K562 (cell line): ENCODE results near the gene POLR1B. TPM values are rescaled to one million over a fixed set of nuclear protein-coding genes. Genes with fewer than 3 reads are reported as not detected.

Experiments used
- CBX5 ChIP-seq: IDR thresholded peaks from 2 replicates; pipeline ENCODE4 v1.6.1; 2014; ENCODE audit warnings: low read depth, borderline replicate concordance
- CC2D1A ChIP-seq: fragments of 450-650 bp; IDR thresholded peaks from 2 replicates; pipeline ENCODE4 v1.6.1; 2017; ENCODE audit warnings: mild to moderate bottlenecking
- CHD1 ChIP-seq: fragments of 200-600 bp; sonication (generic); IDR thresholded peaks from one replicate; pipeline ENCODE4 v1.6.1; 2012; ENCODE audit warnings: mild to moderate bottlenecking, moderate library complexity, low read length, inconsistent platforms
- CSDE1 ChIP-seq, 2 experiments: fragments of 450-650 bp; IDR thresholded peaks; 2 replicates each; pipeline ENCODE4 v1.6.1; 2016; ENCODE audit warnings: mild to moderate bottlenecking in 1 of 2
- EP400 ChIP-seq: fragments of 450-650 bp; IDR thresholded peaks from 2 replicates; pipeline ENCODE4 v1.6.1; 2017; ENCODE audit warnings: antibody characterized with exemption, mild to moderate bottlenecking, moderate library complexity
- NCOA2 ChIP-seq, 2 experiments: fragments of 450-650 bp; IDR thresholded peaks; 2 replicates each; pipeline ENCODE4 v1.6.1; 2018; ENCODE audit warnings: mild to moderate bottlenecking in 2 of 2, moderate library complexity in 1 of 2; ENCODE audit not compliant: partially characterized antibody in 2 of 2
- POLR2H ChIP-seq: IDR thresholded peaks from 2 replicates; pipeline ENCODE4 v1.6.1; 2016; ENCODE audit warnings: missing genetic modification characterization, low read depth, mild to moderate bottlenecking, control low read depth, missing compliant biosample characterization, moderate library complexity
- RBM15 ChIP-seq: fragments of 200-400 bp; formaldehyde crosslinking; IDR thresholded peaks from 2 replicates; pipeline ENCODE4 v1.6.1; 2018; ENCODE audit warnings: mild to moderate bottlenecking, low read length, moderate library complexity; ENCODE audit not compliant: insufficient read depth
- SETDB1 ChIP-seq: IDR thresholded peaks from one replicate; pipeline ENCODE4 v1.6.1; 2012; ENCODE audit warnings: low read length, control low read depth, inconsistent platforms
- ZNF354B ChIP-seq: fragments of 250-450 bp; sonication (Bioruptor Pico); IDR thresholded peaks from 2 replicates; pipeline ENCODE4 v1.4.0; 2020
- polyA plus RNA-seq, 8 experiments: library from polyadenylated mRNA; depleted of rRNA in 4 of 8; stranded (reverse) in 5 of 8; unstranded in 3 of 8; fragments of >200 nt; fragmentation: Nextera tagmentation in 2 of 8; fragmentation: Illumina TruSeq in 1 of 8; extraction: Ambion mirVana in 2 of 8; extraction: Trizol in 1 of 8; gene quantifications; 2 replicates each; pipeline versions ENCODE4 v1.2.1 to v1.2.3, GENCODE V29; 2011 to 2014; ENCODE audit warnings: inconsistent platforms in 1 of 8, missing spikeins in 1 of 8
- total RNA-seq, 7 experiments: library from RNA; depleted of rRNA in 6 of 7; stranded (reverse); fragments of >200 nt in 6 of 7; fragmentation: Illumina TruSeq in 2 of 7; extraction: Trizol in 2 of 7; gene quantifications; 2 replicates each; pipeline versions ENCODE4 v1.2.1 to v1.2.3, GENCODE V29; 2011 to 2021; ENCODE audit warnings: low replicate concordance in 1 of 7
- TF ChIP-seq, protein P1 (sequence below): sonication (generic); formaldehyde crosslinking; IDR thresholded peaks from 2 replicates; pipeline ENCODE4 v1.8.1; 2023; ENCODE audit warnings: missing genetic modification reagents, mild to moderate bottlenecking, borderline replicate concordance
- TF ChIP-seq, protein P2 (sequence below), 2 experiments: fragments of 450-650 bp; IDR thresholded peaks; 2 replicates each; pipeline ENCODE4 v1.6.1; 2018; ENCODE audit warnings: mild to moderate bottlenecking in 2 of 2, low read depth in 1 of 2; ENCODE audit not compliant: partially characterized antibody in 2 of 2
- TF ChIP-seq, protein P3 (sequence below): sonication (generic); formaldehyde crosslinking; IDR thresholded peaks from 2 replicates; pipeline ENCODE4 v1.8.0; 2023; ENCODE audit warnings: mild to moderate bottlenecking, missing genetic modification reagents

Gene POLR1B
- total and polyA plus RNA-seq, 9 of the 15 experiments (the other 6 are each of a cell fraction or from before 2014, with no cell fraction given), result 19.8 to 55.1 (median 40.2) TPM

DNA sequence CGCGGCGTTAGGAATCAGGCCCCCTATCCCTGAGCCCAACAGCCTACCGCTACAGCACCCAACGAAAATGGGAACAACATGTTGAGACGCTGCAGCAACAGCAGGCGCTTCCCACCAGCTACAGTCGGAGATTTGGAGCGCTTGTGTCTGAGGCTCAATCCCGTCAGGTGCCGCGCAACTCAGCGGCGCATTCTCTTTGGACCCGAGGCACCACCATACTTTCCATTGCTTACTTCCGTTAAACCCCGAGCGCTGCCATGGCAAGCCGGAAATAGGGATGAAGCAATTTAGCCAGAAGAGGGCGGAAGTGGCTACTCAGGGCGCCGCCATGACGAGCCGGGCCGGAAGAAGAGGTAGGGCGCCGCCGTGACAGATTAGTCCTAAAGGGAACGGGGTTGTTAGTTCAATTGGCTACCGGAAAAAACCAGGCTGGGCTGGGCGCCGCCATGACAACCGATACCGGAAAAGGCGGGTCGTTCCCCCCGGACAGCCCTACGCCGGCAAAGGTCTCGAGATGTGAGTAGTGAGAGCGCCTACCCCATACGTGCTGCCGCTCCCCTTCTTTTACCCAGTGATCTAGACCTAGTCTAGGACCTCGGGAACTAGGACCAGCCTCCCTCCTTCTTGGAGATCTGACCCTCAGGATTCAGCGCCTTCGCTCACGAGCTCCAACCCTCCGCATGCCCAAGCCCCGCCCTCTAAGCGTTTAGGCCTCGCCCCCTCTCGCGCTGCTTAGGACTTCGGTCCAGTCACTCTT, 42.0 kb downstream of the POLR1B start, which contains the start of gene CHCHD5 (continued):
- TF ChIP-seq, protein P1, sequence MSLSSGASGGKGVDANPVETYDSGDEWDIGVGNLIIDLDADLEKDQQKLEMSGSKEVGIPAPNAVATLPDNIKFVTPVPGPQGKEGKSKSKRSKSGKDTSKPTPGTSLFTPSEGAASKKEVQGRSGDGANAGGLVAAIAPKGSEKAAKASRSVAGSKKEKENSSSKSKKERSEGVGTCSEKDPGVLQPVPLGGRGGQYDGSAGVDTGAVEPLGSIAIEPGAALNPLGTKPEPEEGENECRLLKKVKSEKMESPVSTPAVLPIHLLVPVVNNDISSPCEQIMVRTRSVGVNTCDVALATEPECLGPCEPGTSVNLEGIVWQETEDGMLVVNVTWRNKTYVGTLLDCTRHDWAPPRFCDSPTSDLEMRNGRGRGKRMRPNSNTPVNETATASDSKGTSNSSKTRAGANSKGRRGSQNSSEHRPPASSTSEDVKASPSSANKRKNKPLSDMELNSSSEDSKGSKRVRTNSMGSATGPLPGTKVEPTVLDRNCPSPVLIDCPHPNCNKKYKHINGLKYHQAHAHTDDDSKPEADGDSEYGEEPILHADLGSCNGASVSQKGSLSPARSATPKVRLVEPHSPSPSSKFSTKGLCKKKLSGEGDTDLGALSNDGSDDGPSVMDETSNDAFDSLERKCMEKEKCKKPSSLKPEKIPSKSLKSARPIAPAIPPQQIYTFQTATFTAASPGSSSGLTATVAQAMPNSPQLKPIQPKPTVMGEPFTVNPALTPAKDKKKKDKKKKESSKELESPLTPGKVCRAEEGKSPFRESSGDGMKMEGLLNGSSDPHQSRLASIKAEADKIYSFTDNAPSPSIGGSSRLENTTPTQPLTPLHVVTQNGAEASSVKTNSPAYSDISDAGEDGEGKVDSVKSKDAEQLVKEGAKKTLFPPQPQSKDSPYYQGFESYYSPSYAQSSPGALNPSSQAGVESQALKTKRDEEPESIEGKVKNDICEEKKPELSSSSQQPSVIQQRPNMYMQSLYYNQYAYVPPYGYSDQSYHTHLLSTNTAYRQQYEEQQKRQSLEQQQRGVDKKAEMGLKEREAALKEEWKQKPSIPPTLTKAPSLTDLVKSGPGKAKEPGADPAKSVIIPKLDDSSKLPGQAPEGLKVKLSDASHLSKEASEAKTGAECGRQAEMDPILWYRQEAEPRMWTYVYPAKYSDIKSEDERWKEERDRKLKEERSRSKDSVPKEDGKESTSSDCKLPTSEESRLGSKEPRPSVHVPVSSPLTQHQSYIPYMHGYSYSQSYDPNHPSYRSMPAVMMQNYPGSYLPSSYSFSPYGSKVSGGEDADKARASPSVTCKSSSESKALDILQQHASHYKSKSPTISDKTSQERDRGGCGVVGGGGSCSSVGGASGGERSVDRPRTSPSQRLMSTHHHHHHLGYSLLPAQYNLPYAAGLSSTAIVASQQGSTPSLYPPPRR (CRISPR knock-in tag), result no peak
- no peak for TF ChIP-seq RBM15
- TF ChIP-seq CSDE1 (IDR thresholded peaks at IDR 0.05), result peak in 1 of 2 experiments; percentile 72; a peak in 2 of 4 replicates
- no peak for TF ChIP-seq CC2D1A
- TF ChIP-seq, protein P2, sequence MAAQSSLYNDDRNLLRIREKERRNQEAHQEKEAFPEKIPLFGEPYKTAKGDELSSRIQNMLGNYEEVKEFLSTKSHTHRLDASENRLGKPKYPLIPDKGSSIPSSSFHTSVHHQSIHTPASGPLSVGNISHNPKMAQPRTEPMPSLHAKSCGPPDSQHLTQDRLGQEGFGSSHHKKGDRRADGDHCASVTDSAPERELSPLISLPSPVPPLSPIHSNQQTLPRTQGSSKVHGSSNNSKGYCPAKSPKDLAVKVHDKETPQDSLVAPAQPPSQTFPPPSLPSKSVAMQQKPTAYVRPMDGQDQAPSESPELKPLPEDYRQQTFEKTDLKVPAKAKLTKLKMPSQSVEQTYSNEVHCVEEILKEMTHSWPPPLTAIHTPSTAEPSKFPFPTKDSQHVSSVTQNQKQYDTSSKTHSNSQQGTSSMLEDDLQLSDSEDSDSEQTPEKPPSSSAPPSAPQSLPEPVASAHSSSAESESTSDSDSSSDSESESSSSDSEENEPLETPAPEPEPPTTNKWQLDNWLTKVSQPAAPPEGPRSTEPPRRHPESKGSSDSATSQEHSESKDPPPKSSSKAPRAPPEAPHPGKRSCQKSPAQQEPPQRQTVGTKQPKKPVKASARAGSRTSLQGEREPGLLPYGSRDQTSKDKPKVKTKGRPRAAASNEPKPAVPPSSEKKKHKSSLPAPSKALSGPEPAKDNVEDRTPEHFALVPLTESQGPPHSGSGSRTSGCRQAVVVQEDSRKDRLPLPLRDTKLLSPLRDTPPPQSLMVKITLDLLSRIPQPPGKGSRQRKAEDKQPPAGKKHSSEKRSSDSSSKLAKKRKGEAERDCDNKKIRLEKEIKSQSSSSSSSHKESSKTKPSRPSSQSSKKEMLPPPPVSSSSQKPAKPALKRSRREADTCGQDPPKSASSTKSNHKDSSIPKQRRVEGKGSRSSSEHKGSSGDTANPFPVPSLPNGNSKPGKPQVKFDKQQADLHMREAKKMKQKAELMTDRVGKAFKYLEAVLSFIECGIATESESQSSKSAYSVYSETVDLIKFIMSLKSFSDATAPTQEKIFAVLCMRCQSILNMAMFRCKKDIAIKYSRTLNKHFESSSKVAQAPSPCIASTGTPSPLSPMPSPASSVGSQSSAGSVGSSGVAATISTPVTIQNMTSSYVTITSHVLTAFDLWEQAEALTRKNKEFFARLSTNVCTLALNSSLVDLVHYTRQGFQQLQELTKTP (IDR thresholded peaks at IDR 0.05; ENCODE audit: low read depth in 1 of 2, partially characterized antibody in 2 of 2), result peak in 1 of 2 experiments; percentile 12
- TF ChIP-seq POLR2H (tag), result peak; percentile 89
- no peak for TF ChIP-seq ZNF354B (CRISPR knock-in tag)
- no peak for TF ChIP-seq NCOA2 (IDR thresholded peaks at IDR 0.05; ENCODE audit: partially characterized antibody in 2 of 2)
- no peak for TF ChIP-seq SETDB1
- TF ChIP-seq, protein P3, sequence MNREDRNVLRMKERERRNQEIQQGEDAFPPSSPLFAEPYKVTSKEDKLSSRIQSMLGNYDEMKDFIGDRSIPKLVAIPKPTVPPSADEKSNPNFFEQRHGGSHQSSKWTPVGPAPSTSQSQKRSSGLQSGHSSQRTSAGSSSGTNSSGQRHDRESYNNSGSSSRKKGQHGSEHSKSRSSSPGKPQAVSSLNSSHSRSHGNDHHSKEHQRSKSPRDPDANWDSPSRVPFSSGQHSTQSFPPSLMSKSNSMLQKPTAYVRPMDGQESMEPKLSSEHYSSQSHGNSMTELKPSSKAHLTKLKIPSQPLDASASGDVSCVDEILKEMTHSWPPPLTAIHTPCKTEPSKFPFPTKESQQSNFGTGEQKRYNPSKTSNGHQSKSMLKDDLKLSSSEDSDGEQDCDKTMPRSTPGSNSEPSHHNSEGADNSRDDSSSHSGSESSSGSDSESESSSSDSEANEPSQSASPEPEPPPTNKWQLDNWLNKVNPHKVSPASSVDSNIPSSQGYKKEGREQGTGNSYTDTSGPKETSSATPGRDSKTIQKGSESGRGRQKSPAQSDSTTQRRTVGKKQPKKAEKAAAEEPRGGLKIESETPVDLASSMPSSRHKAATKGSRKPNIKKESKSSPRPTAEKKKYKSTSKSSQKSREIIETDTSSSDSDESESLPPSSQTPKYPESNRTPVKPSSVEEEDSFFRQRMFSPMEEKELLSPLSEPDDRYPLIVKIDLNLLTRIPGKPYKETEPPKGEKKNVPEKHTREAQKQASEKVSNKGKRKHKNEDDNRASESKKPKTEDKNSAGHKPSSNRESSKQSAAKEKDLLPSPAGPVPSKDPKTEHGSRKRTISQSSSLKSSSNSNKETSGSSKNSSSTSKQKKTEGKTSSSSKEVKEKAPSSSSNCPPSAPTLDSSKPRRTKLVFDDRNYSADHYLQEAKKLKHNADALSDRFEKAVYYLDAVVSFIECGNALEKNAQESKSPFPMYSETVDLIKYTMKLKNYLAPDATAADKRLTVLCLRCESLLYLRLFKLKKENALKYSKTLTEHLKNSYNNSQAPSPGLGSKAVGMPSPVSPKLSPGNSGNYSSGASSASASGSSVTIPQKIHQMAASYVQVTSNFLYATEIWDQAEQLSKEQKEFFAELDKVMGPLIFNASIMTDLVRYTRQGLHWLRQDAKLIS (CRISPR knock-in tag), result peak; percentile 42; the same call in 1 of the 2 replicates
- peak; percentile 92 for TF ChIP-seq EP400
- no peak for TF ChIP-seq CBX5
- TF ChIP-seq CHD1, result no peak
